IPS-18a (cell line): Measurements from ENCODE around the gene RUFY3.
"Not testable (repeated sequence)": the region's sequence is repeated elsewhere in the genome, so short reads cannot be mapped to it uniquely, and the experiment has no call there.

ENCODE experiments used
- H3K27ac ChIP-seq: one replicate; pipeline ENCODE4 v1.5.1; 2013; ENCODE audit warnings: low read length
- H3K27me3 ChIP-seq: one replicate; pipeline ENCODE4 v1.6.1; 2013; ENCODE audit warnings: mild to moderate bottlenecking, low read length; ENCODE audit not compliant: control insufficient read depth, insufficient read depth
- H3K36me3 ChIP-seq: one replicate; pipeline ENCODE4 v1.6.1; 2013; ENCODE audit warnings: low read depth, low read length; ENCODE audit not compliant: control insufficient read depth
- H3K4me1 ChIP-seq: one replicate; pipeline ENCODE4 v1.6.1; 2013; ENCODE audit warnings: low read depth, low read length; ENCODE audit not compliant: control insufficient read depth
- H3K4me3 ChIP-seq: one replicate; pipeline ENCODE4 v1.5.1; 2013; ENCODE audit warnings: low read length
- H3K9ac ChIP-seq: one replicate; pipeline ENCODE4 v1.6.1; 2013; ENCODE audit warnings: mild to moderate bottlenecking, low read length, moderate library complexity
- H3K9me3 ChIP-seq: one replicate; pipeline ENCODE4 v1.6.1; 2013; ENCODE audit warnings: low read depth, low read length; ENCODE audit not compliant: control insufficient read depth

RUFY3 gene

GRCh38 chr4:70833675-70834074, 111.9 kb downstream of the RUFY3 start:
- H3K4me3 ChIP-seq = no peak overlapping the region
- peaks cover 8% of the 10 kb centered on the region for H3K4me1 ChIP-seq
- H3K9me3 ChIP-seq = no peaks in the 10 kb centered on the region
- peaks cover 63% of the 10 kb centered on the region for H3K36me3 ChIP-seq
- no peak overlapping the region for H3K9ac ChIP-seq
- H3K27me3 ChIP-seq = no peaks in the 10 kb centered on the region
- H3K27ac ChIP-seq = no peak overlapping the region

GRCh38 chr4:70836081-70836480, 114.3 kb downstream of the RUFY3 start:
- no peak overlapping the region for H3K27ac ChIP-seq
- peaks cover 42% of the 10 kb centered on the region for H3K36me3 ChIP-seq
- H3K4me3 ChIP-seq = no peak overlapping the region
- no peaks in the 10 kb centered on the region for H3K27me3 ChIP-seq
- H3K9ac ChIP-seq = no peak overlapping the region
- H3K9me3 ChIP-seq = no peaks in the 10 kb centered on the region
- H3K4me1 ChIP-seq = peaks cover 8% of the 10 kb centered on the region

GRCh38 chr4:70838204-70838603, 116.4 kb downstream of the RUFY3 start:
- Histone ChIP-seq H3K27me3 (no peaks in the 10 kb centered on the region), H3K4me3 (peak overlapping the region; percentile 87), H3K9ac (peak overlapping the region; percentile 91), H3K36me3 (peaks cover 21% of the 10 kb centered on the region), H3K4me1 (peaks cover 8% of the 10 kb centered on the region), H3K9me3 (no peaks in the 10 kb centered on the region), H3K27ac (peak overlapping the region; percentile 57)

GRCh38 chr4:70838666-70839588, 117.2 kb downstream of the RUFY3 start:
- Histone ChIP-seq H3K36me3 (peaks cover 15% of the 10 kb centered on the region), H3K9me3 (no peaks in the 10 kb centered on the region), H3K27ac (peak overlapping the region; percentile 73), H3K9ac (peak overlapping the region; percentile 91), H3K4me1 (peaks cover 8% of the 10 kb centered on the region), H3K27me3 (no peaks in the 10 kb centered on the region), H3K4me3 (peak overlapping the region; percentile 87)

- Histone ChIP-seq H3K9ac (peak within 1 kb of the TSS; percentile 91), H3K4me3 (peak within 1 kb of the TSS; percentile 87), H3K36me3 (peaks cover 10% of the 10 kb centered on the region), H3K4me1 (peaks cover 8% of the 10 kb centered on the region), H3K27ac (peak within 1 kb of the TSS; percentile 73), H3K9me3 (no peaks in the 10 kb centered on the region), H3K27me3 (no peaks in the 10 kb centered on the region)
Observed at GRCh38 chr4:70839589-70840093, 117.9 kb downstream of the RUFY3 start, which contains the start of gene GRSF1. GRSF1 (minus strand) TSS chr4:70839890; CDS start chr4:70839827, 63 bp downstream.

- H3K9me3 ChIP-seq, H3K27ac ChIP-seq, H3K27me3 ChIP-seq, H3K4me3 ChIP-seq, H3K36me3 ChIP-seq, H3K9ac ChIP-seq, H3K4me1 ChIP-seq: not testable (repeated sequence)
Observed at GRCh38 chr4:70840137-70840536, 118.4 kb downstream of the RUFY3 start.

GRCh38 chr4:70840631-70841030, 118.9 kb downstream of the RUFY3 start:
- not testable (repeated sequence) for H3K4me3 ChIP-seq, H3K9ac ChIP-seq, H3K27ac ChIP-seq, H3K4me1 ChIP-seq, H3K9me3 ChIP-seq, H3K36me3 ChIP-seq, H3K27me3 ChIP-seq

- Histone ChIP-seq H3K27me3 (no peaks in the 10 kb centered on the region), H3K4me3 (no peak overlapping the region), H3K9ac (no peak overlapping the region), H3K36me3 (no peaks in the 10 kb centered on the region), H3K27ac (no peak overlapping the region), H3K9me3 (no peaks in the 10 kb centered on the region), H3K4me1 (peaks cover 8% of the 10 kb centered on the region)
Observed at GRCh38 chr4:70841211-70841610, 119.4 kb downstream of the RUFY3 start.

GRCh38 chr4:70841951-70842350, 120.2 kb downstream of the RUFY3 start:
- H3K27me3 ChIP-seq = no peaks in the 10 kb centered on the region
- H3K4me1 ChIP-seq = peaks cover 4% of the 10 kb centered on the region
- no peaks in the 10 kb centered on the region for H3K36me3 ChIP-seq
- H3K4me3 ChIP-seq = no peak overlapping the region
- no peaks in the 10 kb centered on the region for H3K9me3 ChIP-seq
- no peak overlapping the region for H3K9ac ChIP-seq
- no peak overlapping the region for H3K27ac ChIP-seq

GRCh38 chr4:70842761-70843435, 121.1 kb downstream of the RUFY3 start:
- no peak overlapping the region for H3K9ac ChIP-seq
- H3K27ac ChIP-seq = no peak overlapping the region
- H3K27me3 ChIP-seq = no peaks in the 10 kb centered on the region
- H3K4me1 ChIP-seq = peaks cover 3% of the 10 kb centered on the region
- H3K4me3 ChIP-seq = no peak overlapping the region
- H3K36me3 ChIP-seq = no peaks in the 10 kb centered on the region
- H3K9me3 ChIP-seq = no peaks in the 10 kb centered on the region

GRCh38 chr4:70844180-70844579, 122.4 kb downstream of the RUFY3 start:
- no peaks in the 10 kb centered on the region for H3K4me1 ChIP-seq
- no peaks in the 10 kb centered on the region for H3K36me3 ChIP-seq
- H3K4me3 ChIP-seq = no peak overlapping the region
- no peaks in the 10 kb centered on the region for H3K27me3 ChIP-seq
- H3K9me3 ChIP-seq = no peaks in the 10 kb centered on the region
- no peak overlapping the region for H3K9ac ChIP-seq
- H3K27ac ChIP-seq = no peak overlapping the region
